Neural crest cell (in vitro differentiated cells): ENCODE measurements around the gene INHBB. TPM values are rescaled to one million over a fixed set of nuclear protein-coding genes. Genes with fewer than 3 reads are reported as not detected.

Experiments used
- DNase-seq: peaks from one replicate; pipeline ENCODE4 v3.0.0; 2021; ENCODE audit warnings: low read depth, mixed read lengths, low spot score
- H3K27ac Mint-ChIP-seq: one replicate; pipeline ENCODE4 v1.8.0; 2021; ENCODE audit warnings: mild to moderate bottlenecking, mixed read lengths; ENCODE audit not compliant: unreplicated experiment
- H3K27me3 Mint-ChIP-seq: 2 replicates; pipeline ENCODE4 v1.8.0; 2021; ENCODE audit warnings: low read depth, mild to moderate bottlenecking, mixed read lengths
- H3K36me3 Mint-ChIP-seq: 2 replicates; pipeline ENCODE4 v1.8.0; 2021; ENCODE audit warnings: low read depth, mild to moderate bottlenecking, mixed read lengths
- H3K4me1 Mint-ChIP-seq: 2 replicates; pipeline ENCODE4 v1.8.0; 2021; ENCODE audit warnings: mixed read lengths
- H3K4me3 Mint-ChIP-seq: one replicate; pipeline ENCODE4 v1.8.0; 2021; ENCODE audit warnings: mild to moderate bottlenecking, mixed read lengths
- H3K9me3 Mint-ChIP-seq: 2 replicates; pipeline ENCODE4 v1.8.0; 2021; ENCODE audit warnings: mixed read lengths
- total RNA-seq: library from RNA; stranded (reverse); gene quantifications from 2 replicates; pipeline ENCODE4 v1.2.1, GENCODE V29; 2021
- TF ChIP-seq, protein P1 (sequence below): fragments of 200-600 bp; sonication (generic); conservative IDR thresholded peaks from 2 replicates; pipeline ENCODE4 v1.5.0; 2021; ENCODE audit warnings: antibody characterized with exemption, mild to moderate bottlenecking

The INHBB gene
- total RNA-seq, 1 donor from 2014 or later, result 0.49 TPM

GRCh38 chr2:120395221-120396012, 49.5 kb downstream of the INHBB start:
- Mint-ChIP-seq H3K36me3 (no peaks in the 10 kb centered on the region), H3K4me3 (no peak overlapping the region), H3K27ac (peak overlapping the region; percentile 57), H3K9me3 (no peaks in the 10 kb centered on the region), H3K27me3 (no peaks in the 10 kb centered on the region), H3K4me1 (no peaks in the 10 kb centered on the region)
- DNase-seq, result no peak
- TF ChIP-seq, protein P1, sequence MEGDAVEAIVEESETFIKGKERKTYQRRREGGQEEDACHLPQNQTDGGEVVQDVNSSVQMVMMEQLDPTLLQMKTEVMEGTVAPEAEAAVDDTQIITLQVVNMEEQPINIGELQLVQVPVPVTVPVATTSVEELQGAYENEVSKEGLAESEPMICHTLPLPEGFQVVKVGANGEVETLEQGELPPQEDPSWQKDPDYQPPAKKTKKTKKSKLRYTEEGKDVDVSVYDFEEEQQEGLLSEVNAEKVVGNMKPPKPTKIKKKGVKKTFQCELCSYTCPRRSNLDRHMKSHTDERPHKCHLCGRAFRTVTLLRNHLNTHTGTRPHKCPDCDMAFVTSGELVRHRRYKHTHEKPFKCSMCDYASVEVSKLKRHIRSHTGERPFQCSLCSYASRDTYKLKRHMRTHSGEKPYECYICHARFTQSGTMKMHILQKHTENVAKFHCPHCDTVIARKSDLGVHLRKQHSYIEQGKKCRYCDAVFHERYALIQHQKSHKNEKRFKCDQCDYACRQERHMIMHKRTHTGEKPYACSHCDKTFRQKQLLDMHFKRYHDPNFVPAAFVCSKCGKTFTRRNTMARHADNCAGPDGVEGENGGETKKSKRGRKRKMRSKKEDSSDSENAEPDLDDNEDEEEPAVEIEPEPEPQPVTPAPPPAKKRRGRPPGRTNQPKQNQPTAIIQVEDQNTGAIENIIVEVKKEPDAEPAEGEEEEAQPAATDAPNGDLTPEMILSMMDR, result no peak

DNA sequence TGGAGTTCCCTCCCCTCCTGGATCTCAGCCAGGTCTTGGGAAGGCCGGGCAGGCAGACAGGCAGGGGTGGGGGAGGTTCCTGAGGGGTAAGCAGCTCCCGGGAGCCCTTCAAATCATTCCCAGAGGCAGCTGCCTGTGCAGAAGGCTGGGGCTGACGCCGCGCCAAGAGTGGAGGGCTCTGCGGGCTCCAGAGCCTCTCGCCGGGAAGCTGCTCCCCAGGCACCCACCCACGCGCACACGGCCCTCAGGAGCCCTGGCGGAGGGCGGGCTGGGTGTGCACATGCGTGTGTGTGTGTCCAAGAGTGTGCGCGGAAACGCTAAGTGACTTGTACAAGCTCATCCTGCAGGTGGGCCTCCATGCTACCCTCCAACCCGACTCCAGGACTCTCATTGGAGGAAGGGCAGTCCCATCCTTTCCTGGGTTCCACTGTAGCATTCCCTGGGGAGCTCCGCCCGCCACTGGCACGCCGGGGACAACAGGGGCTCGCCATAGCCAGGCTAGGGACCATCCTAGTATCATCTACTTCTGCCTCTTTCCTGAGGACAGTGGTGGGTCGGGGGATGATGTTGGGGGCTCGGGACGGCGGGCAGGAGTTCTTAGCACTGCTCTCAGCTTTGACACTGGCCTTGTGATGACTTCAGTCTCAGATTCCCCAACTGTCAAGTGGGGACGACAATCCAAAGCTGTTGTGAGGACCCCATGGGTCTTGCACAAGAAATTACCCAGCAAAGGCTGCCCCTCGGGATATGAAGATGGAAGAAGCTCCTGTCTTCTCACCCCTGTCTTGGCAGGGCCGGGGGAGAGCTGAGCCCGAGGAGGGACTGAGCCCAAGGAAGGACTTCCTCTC, 50.3 kb downstream of the INHBB start:
- Mint-ChIP-seq H3K27me3 (peaks cover 5% of the 10 kb centered on the region), H3K4me3 (no peak overlapping the region), H3K27ac (no peak overlapping the region), H3K4me1 (no peaks in the 10 kb centered on the region), H3K36me3 (no peaks in the 10 kb centered on the region), H3K9me3 (no peaks in the 10 kb centered on the region)
- DNase-seq, result no peak
- TF ChIP-seq, protein P1, result no peak

DNA sequence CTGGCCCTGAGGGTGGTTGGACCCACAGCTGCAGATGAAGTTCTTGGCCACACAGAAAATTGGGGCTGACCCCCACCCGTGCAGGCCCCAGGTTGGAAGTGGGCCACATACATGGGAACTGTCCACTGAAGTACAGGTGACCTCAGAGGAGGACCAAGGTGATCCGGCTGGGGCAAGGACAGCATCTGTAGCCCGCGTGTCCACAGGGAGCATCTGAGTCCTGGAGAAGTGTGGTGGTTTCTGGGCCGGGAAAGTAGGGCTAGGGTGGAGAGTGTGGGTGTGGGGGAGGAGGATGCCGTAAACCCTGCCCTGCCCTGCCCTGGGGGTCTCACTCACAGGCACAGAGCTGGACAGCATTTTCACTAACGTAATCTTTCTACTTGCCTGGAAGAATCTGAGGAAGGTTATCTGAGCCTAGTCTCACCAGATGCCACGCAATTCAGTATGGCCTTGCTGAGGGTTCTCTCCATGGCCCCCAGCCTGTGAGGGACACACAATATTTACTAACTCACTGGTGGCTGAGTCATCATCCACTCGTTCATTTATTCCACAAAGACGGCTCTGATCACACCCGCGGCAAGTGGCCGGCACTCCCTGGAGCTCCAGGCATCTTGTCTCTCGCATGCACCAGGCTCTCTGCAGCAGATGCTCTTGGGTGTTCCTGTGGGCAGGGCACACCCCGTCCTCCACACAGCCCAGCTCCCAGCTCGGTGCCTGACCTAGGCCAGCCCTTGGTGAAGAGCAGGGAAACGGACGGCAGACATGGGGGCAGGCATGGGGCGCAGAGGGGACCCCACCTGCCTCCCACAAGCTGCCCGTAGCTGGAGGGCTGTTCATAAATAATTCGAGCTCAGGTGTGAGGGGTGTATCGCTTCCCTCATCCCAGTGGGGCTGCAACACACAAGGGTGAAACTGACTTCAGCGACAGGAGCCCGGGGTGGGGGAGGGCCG, 51.2 kb downstream of the INHBB start:
- Mint-ChIP-seq H3K4me3 (no peak overlapping the region), H3K36me3 (no peaks in the 10 kb centered on the region), H3K9me3 (no peaks in the 10 kb centered on the region), H3K27ac (no peak overlapping the region), H3K27me3 (peaks cover 6% of the 10 kb centered on the region), H3K4me1 (no peaks in the 10 kb centered on the region)
- DNase-seq, result no peak
- TF ChIP-seq, protein P1, result no peak

DNA sequence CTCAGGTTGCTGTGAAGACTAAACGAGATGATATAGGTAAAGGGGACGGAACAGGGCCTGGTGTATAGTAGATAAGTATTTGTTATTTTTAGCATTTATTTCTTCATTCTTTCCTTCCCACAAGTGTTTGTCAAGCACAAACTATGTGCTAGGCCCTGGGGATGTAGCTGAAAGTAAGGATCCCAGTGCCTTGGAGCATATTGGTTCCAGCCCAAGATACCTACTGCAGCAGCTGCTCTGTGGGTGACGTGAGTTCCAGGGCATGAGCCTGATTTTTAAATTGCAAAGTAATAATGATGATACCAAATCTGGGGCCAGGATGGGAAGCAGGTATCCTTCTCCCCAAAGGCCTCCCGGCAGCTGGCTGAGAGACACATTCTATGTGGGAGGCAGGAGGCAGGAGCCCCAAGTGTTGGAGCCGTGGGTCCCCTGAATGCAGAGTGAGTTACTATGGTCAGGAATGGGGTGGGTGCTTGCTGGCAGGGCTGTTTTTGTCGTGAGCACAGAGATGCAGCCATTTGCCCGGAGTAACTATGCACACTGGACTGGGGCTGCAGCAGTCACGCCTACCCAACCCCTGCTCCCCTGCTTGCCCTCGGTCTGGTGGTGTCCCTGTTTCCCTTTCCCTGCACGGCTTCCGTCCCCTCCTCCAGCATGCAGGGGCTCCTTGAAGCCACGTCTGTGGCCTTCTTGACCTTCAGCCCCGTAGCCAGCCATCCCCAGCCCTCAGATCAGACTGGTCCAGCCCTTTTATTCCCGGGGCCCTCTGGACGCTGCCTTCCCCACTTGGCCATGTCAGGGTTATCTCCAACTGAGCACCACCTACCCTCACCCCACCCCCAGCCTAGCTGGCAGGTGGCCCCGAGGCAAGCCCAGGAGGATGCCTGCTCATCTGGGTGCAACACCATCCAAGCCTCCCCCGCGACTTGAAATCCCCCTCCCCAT, 52.4 kb downstream of the INHBB start:
- Mint-ChIP-seq H3K4me1 (no peaks in the 10 kb centered on the region), H3K4me3 (no peak overlapping the region), H3K27me3 (peaks cover 6% of the 10 kb centered on the region), H3K9me3 (no peaks in the 10 kb centered on the region), H3K27ac (no peak overlapping the region), H3K36me3 (no peaks in the 10 kb centered on the region)
- TF ChIP-seq, protein P1, result no peak
- DNase-seq, result no peak
